ENCODE measurements around the gene ISCU. TPM values are rescaled to one million over a fixed set of nuclear protein-coding genes. Genes with fewer than 3 reads are reported as not detected.
"Not testable (repeated sequence)": the region's sequence is repeated elsewhere in the genome, so short reads cannot be mapped to it uniquely, and the experiment has no call there.

Gene ISCU
- total RNA-seq, 1 donor from 2014 or later: 48.4 TPM

GRCh38 chr12:108570743-108571608 is 8.6 kb downstream of the ISCU start:
- Mint-ChIP-seq H3K9me3 (ENCODE audit: unreplicated experiment) (no peaks in the 10 kb centered on the region), H3K36me3 (ENCODE audit: unreplicated experiment) (no peaks in the 10 kb centered on the region), H3K27ac (ENCODE audit: unreplicated experiment) (no peak overlapping the region), H3K27me3 (ENCODE audit: unreplicated experiment) (no peaks in the 10 kb centered on the region), H3K4me3 (ENCODE audit: unreplicated experiment) (no peak overlapping the region), H3K4me1 (ENCODE audit: low read depth, unreplicated experiment) (peaks cover 3% of the 10 kb centered on the region)
- DNase-seq: no peak
- TF ChIP-seq CTCF (IDR thresholded peaks at IDR 0.05; ENCODE audit: partially characterized antibody, unreplicated experiment): no peak

DNA sequence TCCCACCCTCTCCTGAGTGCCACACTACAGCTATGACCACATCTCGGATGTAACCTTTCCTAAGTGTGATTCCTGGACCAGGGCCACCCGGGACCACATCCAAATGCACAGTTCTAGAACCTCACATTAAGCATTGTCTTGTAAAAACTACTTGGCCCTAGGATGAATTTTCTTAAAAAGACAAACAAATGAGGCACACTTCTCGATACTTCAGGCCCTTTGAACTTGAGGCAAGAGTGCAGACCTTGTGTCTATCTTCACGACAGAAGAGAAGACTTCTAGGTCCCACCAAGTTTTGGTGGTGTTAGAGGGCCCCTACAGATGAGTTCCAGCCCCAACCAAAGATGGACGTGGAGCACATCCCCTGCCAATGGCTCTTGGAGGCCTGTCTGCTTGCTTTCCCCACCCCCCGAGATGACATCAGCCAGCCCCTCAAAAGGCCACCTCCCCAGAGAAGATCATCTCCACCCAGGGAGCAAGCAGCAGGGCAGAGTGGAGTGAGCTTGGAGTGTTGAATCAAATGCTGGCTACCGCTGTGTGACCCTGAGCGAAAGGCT is 9.3 kb downstream of the ISCU start:
- H3K36me3 Mint-ChIP-seq (ENCODE audit: unreplicated experiment): no peaks in the 10 kb centered on the region
- no peaks in the 10 kb centered on the region for H3K9me3 Mint-ChIP-seq (ENCODE audit: unreplicated experiment)
- H3K4me1 Mint-ChIP-seq (ENCODE audit: low read depth, unreplicated experiment): peaks cover 3% of the 10 kb centered on the region
- H3K27ac Mint-ChIP-seq (ENCODE audit: unreplicated experiment): no peak overlapping the region
- H3K4me3 Mint-ChIP-seq (ENCODE audit: unreplicated experiment): no peak overlapping the region
- no peak for DNase-seq
- H3K27me3 Mint-ChIP-seq (ENCODE audit: unreplicated experiment): peaks cover 2% of the 10 kb centered on the region
- TF ChIP-seq CTCF (IDR thresholded peaks at IDR 0.05; ENCODE audit: partially characterized antibody, unreplicated experiment): no peak

DNA sequence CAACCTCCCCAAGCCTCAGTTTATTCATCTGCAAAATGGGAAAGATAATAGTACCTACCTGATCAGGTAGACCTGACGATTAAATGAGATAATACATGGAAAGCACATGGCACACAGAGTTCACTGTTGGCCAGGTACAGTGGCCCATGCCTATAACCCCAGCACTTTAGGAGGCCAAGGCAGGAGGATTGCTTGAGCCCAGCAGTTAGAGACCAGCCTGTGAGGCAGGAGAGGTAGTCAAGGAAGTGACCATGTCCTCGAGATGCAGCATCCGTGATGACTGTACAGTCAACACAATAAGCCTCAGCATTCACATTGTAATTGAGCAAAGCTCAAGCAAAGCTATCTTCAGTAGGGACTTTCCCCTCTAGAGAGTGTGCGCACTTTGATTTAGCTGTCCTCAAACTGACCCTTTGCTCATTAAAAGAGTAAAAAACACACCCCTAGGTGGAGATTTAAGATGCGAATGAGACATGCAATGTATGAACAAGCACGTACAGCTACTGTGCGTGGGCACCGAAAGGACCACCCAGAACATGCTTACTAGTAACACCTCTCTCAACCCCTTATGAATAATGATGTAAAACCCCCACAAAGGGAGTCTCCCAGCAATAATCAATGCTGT is 9.9 kb downstream of the ISCU start:
- H3K4me1 Mint-ChIP-seq (ENCODE audit: low read depth, unreplicated experiment): peaks cover 3% of the 10 kb centered on the region
- H3K36me3 Mint-ChIP-seq (ENCODE audit: unreplicated experiment): no peaks in the 10 kb centered on the region
- no peak overlapping the region for H3K4me3 Mint-ChIP-seq (ENCODE audit: unreplicated experiment)
- no peak for DNase-seq
- H3K9me3 Mint-ChIP-seq (ENCODE audit: unreplicated experiment): no peaks in the 10 kb centered on the region
- no peak overlapping the region for H3K27ac Mint-ChIP-seq (ENCODE audit: unreplicated experiment)
- TF ChIP-seq CTCF (IDR thresholded peaks at IDR 0.05; ENCODE audit: partially characterized antibody, unreplicated experiment): no peak
- H3K27me3 Mint-ChIP-seq (ENCODE audit: unreplicated experiment): peaks cover 2% of the 10 kb centered on the region

- TF ChIP-seq CTCF (IDR thresholded peaks at IDR 0.05; ENCODE audit: partially characterized antibody, unreplicated experiment): no peak
- H3K4me1 Mint-ChIP-seq (ENCODE audit: low read depth, unreplicated experiment): peaks cover 3% of the 10 kb centered on the region
- no peak for DNase-seq
- H3K27ac Mint-ChIP-seq (ENCODE audit: unreplicated experiment): no peak overlapping the region
- no peaks in the 10 kb centered on the region for H3K36me3 Mint-ChIP-seq (ENCODE audit: unreplicated experiment)
- H3K27me3 Mint-ChIP-seq (ENCODE audit: unreplicated experiment): peaks cover 4% of the 10 kb centered on the region
- no peak overlapping the region for H3K4me3 Mint-ChIP-seq (ENCODE audit: unreplicated experiment)
- H3K9me3 Mint-ChIP-seq (ENCODE audit: unreplicated experiment): no peaks in the 10 kb centered on the region
Measured at GRCh38 chr12:108573317-108573716, 10.9 kb downstream of the ISCU start.

DNA sequence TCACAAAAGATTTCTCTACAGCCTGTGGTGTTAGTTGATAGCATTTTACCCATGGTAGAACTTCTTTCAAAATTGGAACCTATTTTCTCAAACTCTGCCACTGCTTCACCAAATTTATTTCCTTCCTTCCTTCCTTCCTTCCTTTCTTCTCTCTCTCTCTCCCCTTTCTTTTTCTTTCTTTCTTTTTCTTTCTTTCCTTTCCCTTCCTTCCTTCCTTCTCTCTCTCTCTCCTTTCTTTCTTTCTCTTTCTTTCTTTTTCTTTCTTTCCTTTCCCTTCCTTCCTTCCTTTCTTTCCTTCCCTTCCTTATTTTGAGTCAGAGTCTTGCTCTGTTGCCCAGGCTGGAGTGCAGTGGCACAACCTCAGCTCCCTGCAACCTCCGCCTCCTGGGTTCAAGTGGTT is 11.9 kb downstream of the ISCU start:
- H3K9me3 Mint-ChIP-seq (ENCODE audit: unreplicated experiment); H3K4me3 Mint-ChIP-seq (ENCODE audit: unreplicated experiment); H3K4me1 Mint-ChIP-seq (ENCODE audit: low read depth, unreplicated experiment); DNase-seq; H3K36me3 Mint-ChIP-seq (ENCODE audit: unreplicated experiment); H3K27ac Mint-ChIP-seq (ENCODE audit: unreplicated experiment); H3K27me3 Mint-ChIP-seq (ENCODE audit: unreplicated experiment): not testable (repeated sequence)

All from glutamatergic neuron (in vitro differentiated cells).